A673 (cell line): ENCODE data around the gene OXCT2.
"Not testable (repeated sequence)": the region's sequence is repeated elsewhere in the genome, so short reads cannot be mapped to it uniquely, and the experiment has no call there.

Experiments
- EZH2 ChIP-seq: fragments of 200-600 bp; sonication (generic); IDR thresholded peaks from 2 replicates; pipeline ENCODE4 v1.6.1; 2017; ENCODE audit warnings: borderline replicate concordance, low read depth, mild to moderate bottlenecking, mixed read lengths, antibody characterized with exemption, low read length; ENCODE audit not compliant: poor library complexity, severe bottlenecking
- TF ChIP-seq, protein P1 (sequence below): fragments of 300-800, 200-600 bp; sonication (generic); conservative IDR thresholded peaks from 2 replicates; pipeline ENCODE4 v1.5.1; 2017; ENCODE audit warnings: low read depth, mild to moderate bottlenecking, antibody characterized with exemption, low read length, moderate library complexity, mixed read lengths

DNA sequence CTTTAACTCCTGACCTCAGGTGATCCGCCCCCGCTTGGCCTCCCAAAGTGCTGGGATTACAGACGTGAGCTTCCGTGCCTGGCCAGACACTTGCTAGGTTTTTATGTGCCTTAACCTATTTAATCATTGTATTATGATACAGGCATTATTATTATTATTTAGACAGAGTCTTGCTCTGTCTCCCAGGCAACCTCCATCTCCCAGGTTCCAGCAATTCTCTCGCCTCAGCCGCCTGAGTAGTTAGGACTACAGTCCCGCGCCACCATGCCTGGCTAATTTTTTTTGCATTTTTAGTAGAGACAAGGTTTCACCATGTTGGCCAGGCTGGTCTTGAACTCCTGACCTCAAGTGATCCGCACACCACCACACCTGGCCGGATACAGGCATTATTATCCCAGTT is 11.5 kb upstream of the OXCT2 start:
- TF ChIP-seq, protein P1, sequence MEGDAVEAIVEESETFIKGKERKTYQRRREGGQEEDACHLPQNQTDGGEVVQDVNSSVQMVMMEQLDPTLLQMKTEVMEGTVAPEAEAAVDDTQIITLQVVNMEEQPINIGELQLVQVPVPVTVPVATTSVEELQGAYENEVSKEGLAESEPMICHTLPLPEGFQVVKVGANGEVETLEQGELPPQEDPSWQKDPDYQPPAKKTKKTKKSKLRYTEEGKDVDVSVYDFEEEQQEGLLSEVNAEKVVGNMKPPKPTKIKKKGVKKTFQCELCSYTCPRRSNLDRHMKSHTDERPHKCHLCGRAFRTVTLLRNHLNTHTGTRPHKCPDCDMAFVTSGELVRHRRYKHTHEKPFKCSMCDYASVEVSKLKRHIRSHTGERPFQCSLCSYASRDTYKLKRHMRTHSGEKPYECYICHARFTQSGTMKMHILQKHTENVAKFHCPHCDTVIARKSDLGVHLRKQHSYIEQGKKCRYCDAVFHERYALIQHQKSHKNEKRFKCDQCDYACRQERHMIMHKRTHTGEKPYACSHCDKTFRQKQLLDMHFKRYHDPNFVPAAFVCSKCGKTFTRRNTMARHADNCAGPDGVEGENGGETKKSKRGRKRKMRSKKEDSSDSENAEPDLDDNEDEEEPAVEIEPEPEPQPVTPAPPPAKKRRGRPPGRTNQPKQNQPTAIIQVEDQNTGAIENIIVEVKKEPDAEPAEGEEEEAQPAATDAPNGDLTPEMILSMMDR, result not testable (repeated sequence)
- not testable (repeated sequence) for TF ChIP-seq EZH2
